Lung (tissue), 12 donors: ENCODE measurements around the gene PCBD1. TPM values are rescaled to one million over a fixed set of nuclear protein-coding genes. Genes with fewer than 3 reads are reported as not detected.

ENCODE experiments used
- ATAC-seq: fragments of 200-7000 bp; cut with Tn5 transposase; one replicate; pipeline ENCODE4 v1.9.1; 2020; ENCODE audit warnings: moderate number of reproducible peaks; ENCODE audit not compliant: insufficient read depth, low FRiP score
- DNase-seq, 3 donors: peaks; one replicate each; pipeline ENCODE4 v3.0.0-alpha.2; 2013 to 2017
- H3K27ac ChIP-seq, 2 donors: one replicate each; pipeline ENCODE4 v1.5.1; 2013; ENCODE audit warnings: mild to moderate bottlenecking in 2 of 2, moderate library complexity in 2 of 2, control low read depth in 1 of 2, inconsistent platforms in 1 of 2, low read depth in 1 of 2, low read length in 1 of 2
- H3K27me3 ChIP-seq, 3 donors: one replicate each; pipeline ENCODE4 v1.5.1; 2013; ENCODE audit warnings: low read length in 2 of 3; ENCODE audit not compliant: control insufficient read depth in 3 of 3, insufficient read depth in 3 of 3
- H3K36me3 ChIP-seq, 4 donors: one replicate each; pipeline ENCODE4 v1.5.1; 2013; ENCODE audit warnings: low read length in 4 of 4, mild to moderate bottlenecking in 1 of 4, moderate library complexity in 1 of 4; ENCODE audit not compliant: control insufficient read depth in 4 of 4, insufficient read depth in 4 of 4
- H3K4me1 ChIP-seq, 5 donors: one replicate each; pipeline ENCODE4 v1.5.1; 2013; ENCODE audit warnings: low read length in 5 of 5, mild to moderate bottlenecking in 2 of 5, moderate library complexity in 1 of 5; ENCODE audit not compliant: control insufficient read depth in 5 of 5, insufficient read depth in 5 of 5
- H3K4me3 ChIP-seq: one replicate; pipeline ENCODE4 v1.5.1; 2013; ENCODE audit warnings: mild to moderate bottlenecking, control low read depth, moderate library complexity
- H3K9ac ChIP-seq, 2 donors: one replicate each; pipeline ENCODE4 v1.5.1; 2013; ENCODE audit warnings: low read length in 2 of 2, control low read depth in 1 of 2; ENCODE audit not compliant: insufficient read depth in 1 of 2
- H3K9me3 ChIP-seq, 4 donors: one replicate each; pipeline ENCODE4 v1.5.1; 2013; ENCODE audit warnings: low read length in 3 of 4, mild to moderate bottlenecking in 1 of 4, moderate library complexity in 1 of 4; ENCODE audit not compliant: control insufficient read depth in 4 of 4, insufficient read depth in 3 of 4
- CTCF ChIP-seq: IDR thresholded peaks from 2 replicates; pipeline ENCODE4 v1.5.1; 2012; ENCODE audit warnings: mild to moderate bottlenecking; ENCODE audit errors: control extremely low read depth, extremely low read depth
- WGBS, 2 donors: extraction: QIAGEN DNeasy Blood & Tissue Kit; methylation state at CpG; one replicate each; pipeline ENCODE4 v1.1.7; 2013; 5-methylcytosine and 5-hydroxymethylcytosine counted together
- polyA plus RNA-seq, 2 donors: library from polyadenylated mRNA; stranded (reverse); fragments of 200-250 nt; gene quantifications; one replicate each; pipeline ENCODE4 v1.2.1, GENCODE V29; 2013
- total RNA-seq, 2 donors: library from RNA; depleted of rRNA in 1 of 2; stranded (reverse); fragments of >200 nt in 1 of 2; gene quantifications; one replicate each; pipeline ENCODE4 v1.2.1, GENCODE V29; 2014 to 2021
- donor health status: control.
- donor health status: control.
- donor health status: Bipolar disorder and iron deficiency.
- donor health status: healthy.
- donor health status: DM: yes; HTN: yes; CAD: no.

The PCBD1 gene
- total and polyA plus RNA-seq, 4 donors = 62.5 to 152 (median 86.0) TPM

DNA sequence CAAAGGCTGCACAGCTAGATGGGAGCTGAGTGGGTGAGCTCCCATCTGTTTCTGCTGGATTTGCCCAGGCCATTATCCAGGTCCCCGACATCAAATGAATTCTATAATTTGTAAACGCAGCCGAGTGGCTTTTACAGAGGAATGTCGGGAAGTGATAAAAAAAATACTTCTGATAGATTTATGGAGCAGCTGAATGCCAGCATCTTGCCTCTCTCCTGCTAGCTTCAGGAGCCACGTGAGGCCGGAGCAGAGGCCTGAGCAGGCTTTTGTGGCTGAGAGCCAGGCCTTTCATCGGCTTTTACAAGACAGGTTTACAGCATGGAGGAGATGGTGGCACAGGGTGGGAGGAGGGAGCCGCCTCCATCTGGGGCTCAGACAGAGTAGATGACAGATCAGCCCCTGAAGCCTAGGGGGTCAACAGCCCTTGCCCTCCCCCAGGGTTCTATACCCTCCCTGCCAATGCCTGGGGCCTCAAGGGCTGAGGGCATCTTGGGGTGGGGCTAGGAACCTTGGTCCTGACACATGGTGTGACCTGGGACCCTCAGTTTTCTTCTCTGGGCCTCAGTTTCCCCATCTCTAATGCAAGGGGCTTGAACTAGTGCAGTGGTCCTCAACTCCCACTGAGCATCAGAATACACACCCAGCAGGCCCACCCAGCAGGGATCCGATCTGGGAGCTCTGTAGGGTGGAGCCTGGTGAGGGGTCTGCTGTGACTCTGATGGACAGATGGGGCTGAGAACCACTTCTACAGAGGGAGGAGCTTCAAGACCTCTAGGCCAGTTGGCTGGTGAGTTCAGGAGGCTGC, 44.2 kb upstream of the PCBD1 start:
- Histone ChIP-seq H3K4me1 (no peaks in the 10 kb centered on the region), H3K4me3 (no peak overlapping the region), H3K27ac (no peak overlapping the region), H3K9me3 (no peaks in the 10 kb centered on the region), H3K27me3 (no peaks in the 10 kb centered on the region), H3K9ac (no peak overlapping the region), H3K36me3 (no peaks in the 10 kb centered on the region)
- DNase-seq = peak; percentile 12 to 61 (median 49)
- WGBS, 2 donors = 68 to 84% methylated on average over 9 of the region's 9 CpGs
- TF ChIP-seq CTCF = no peak
- ATAC-seq = no peak

GRCh38 chr10:70931168-70931815, 42.9 kb upstream of the PCBD1 start:
- Histone ChIP-seq H3K27me3 (no peaks in the 10 kb centered on the region), H3K4me3 (no peak overlapping the region), H3K27ac (no peak overlapping the region), H3K9ac (no peak overlapping the region), H3K9me3 (no peaks in the 10 kb centered on the region), H3K36me3 (no peaks in the 10 kb centered on the region), H3K4me1 (no peaks in the 10 kb centered on the region)
- no peak for ATAC-seq
- DNase-seq = no peak
- no peak for TF ChIP-seq CTCF
- WGBS, 2 donors = 70% methylated on average over 15 of the region's 15 CpGs

GRCh38 chr10:70930263-70931000, 42.1 kb upstream of the PCBD1 start:
- Histone ChIP-seq H3K4me3 (no peak overlapping the region), H3K27ac (no peak overlapping the region), H3K36me3 (no peaks in the 10 kb centered on the region), H3K4me1 (no peaks in the 10 kb centered on the region), H3K9ac (no peak overlapping the region), H3K27me3 (no peaks in the 10 kb centered on the region), H3K9me3 (no peaks in the 10 kb centered on the region)
- 80 to 83% methylated on average over 17 of the region's 17 CpGs for WGBS, 2 donors
- no peak for DNase-seq
- ATAC-seq = no peak
- TF ChIP-seq CTCF = no peak
